Left lung (tissue), 14 donors: ENCODE measurements around the gene ASMT. TPM values are rescaled to one million over a fixed set of nuclear protein-coding genes. Genes with fewer than 3 reads are reported as not detected.
A peak's percentile ranks its signal among the peaks of the same experiment; 100 is the strongest.
"Not testable (repeated sequence)": the region's sequence is repeated elsewhere in the genome, so short reads cannot be mapped to it uniquely, and the experiment has no call there.

Experiments
- ATAC-seq: fragments of 200-7000 bp; cut with Tn5 transposase; one replicate; pipeline ENCODE4 v1.9.1; 2020; ENCODE audit warnings: moderate library complexity
- DNase-seq, 4 donors: peaks; one replicate each; pipeline ENCODE4 v3.0.0-alpha.2; 2013 to 2020
- H3K27ac ChIP-seq, 2 donors: fragments of 200-600 bp; sonication (generic) in 1 of 2; one replicate each; pipeline versions ENCODE4 v1.5.0 to v1.8.0; 2020 to 2021
- H3K27me3 ChIP-seq, 2 donors: fragments of 200-600 bp; sonication (generic) in 1 of 2; one replicate each; pipeline versions ENCODE4 v1.5.0 to v1.8.0; 2020 to 2021
- H3K36me3 ChIP-seq, 2 donors: fragments of 200-600 bp; sonication (generic) in 1 of 2; one replicate each; pipeline versions ENCODE4 v1.5.0 to v1.8.0; 2020 to 2021
- H3K4me1 ChIP-seq, 2 donors: fragments of 200-600 bp; one replicate each; pipeline ENCODE4 v1.8.0; 2021
- H3K4me3 ChIP-seq, 2 donors: fragments of 200-600 bp; sonication (generic) in 1 of 2; one replicate each; pipeline versions ENCODE4 v1.5.0 to v1.8.0; 2020 to 2021; ENCODE audit warnings: mild to moderate bottlenecking in 1 of 2
- H3K9me3 ChIP-seq, 2 donors: fragments of 200-600 bp; sonication (generic) in 1 of 2; one replicate each; pipeline versions ENCODE4 v1.5.0 to v1.8.0; 2020 to 2021
- intact Hi-C, 2 donors: fragments of 100-400 bp; cut with DNase I; formaldehyde crosslinking; loops; one replicate each; pipeline versions ENCODE4 v1.11.2 to v1.14.2; 2022
- long read RNA-seq, 12 donors: library from polyadenylated mRNA in 2 of 12; unstranded in 2 of 12; transcript quantifications; one replicate each; pipeline ENCODE4 v2.0.0 and lab custom pipeline, GENCODE V29; 2019 to 2026
- polyA plus RNA-seq, 6 donors: library from polyadenylated mRNA; unstranded; fragments of 120-200 nt; gene quantifications; one replicate each; pipeline ENCODE4 v1.2.1, GENCODE V29; 2013; ENCODE audit not compliant: insufficient read length in 6 of 6
- total RNA-seq, 2 donors: library from RNA; stranded (reverse); fragmentation: NEBNext Ultra II Directional; extraction: Animal tissue kit (Norgen Biotek cat#: 25700); gene quantifications; one replicate each; pipeline ENCODE4 v1.2.1, GENCODE V29; 2021
- TF ChIP-seq, protein P1 (sequence below), 2 donors: fragments of 200-600 bp; sonication (generic) in 1 of 2; IDR thresholded peaks; one replicate each; pipeline versions ENCODE4 v1.5.0 to v1.8.0; 2021; ENCODE audit warnings: antibody characterized with exemption in 2 of 2
- donor health status: DM: no; HTN: yes; CAD: no.
- donor health status: DM: no; HTN: no; CAD: no.

Gene ASMT
- total RNA-seq (not detected), polyA plus RNA-seq (under 1 TPM; 0.13 to 0.61 (median 0.38) TPM)
- long read RNA-seq, donor 1: 0 reads
- long read RNA-seq, donor 2: 0 reads
- long read RNA-seq, donor 3: 0 reads
- long read RNA-seq, donor 4: 0 reads
- long read RNA-seq, donor 5: 0 reads
- long read RNA-seq, donor 6: 0 reads
- long read RNA-seq, donor 7: 0 reads
- long read RNA-seq, donor 8: 0 reads
- long read RNA-seq, donor 9: 0 reads
- long read RNA-seq, donor 10: 0 reads
- long read RNA-seq, donor 11: 0 reads
- long read RNA-seq, donor 12: 0 reads

- ATAC-seq (no peak), DNase-seq (peak in 1 of 4 donors; percentile 64)
- no peaks in the 10 kb centered on the region for H3K36me3 ChIP-seq
- TF ChIP-seq, protein P1, sequence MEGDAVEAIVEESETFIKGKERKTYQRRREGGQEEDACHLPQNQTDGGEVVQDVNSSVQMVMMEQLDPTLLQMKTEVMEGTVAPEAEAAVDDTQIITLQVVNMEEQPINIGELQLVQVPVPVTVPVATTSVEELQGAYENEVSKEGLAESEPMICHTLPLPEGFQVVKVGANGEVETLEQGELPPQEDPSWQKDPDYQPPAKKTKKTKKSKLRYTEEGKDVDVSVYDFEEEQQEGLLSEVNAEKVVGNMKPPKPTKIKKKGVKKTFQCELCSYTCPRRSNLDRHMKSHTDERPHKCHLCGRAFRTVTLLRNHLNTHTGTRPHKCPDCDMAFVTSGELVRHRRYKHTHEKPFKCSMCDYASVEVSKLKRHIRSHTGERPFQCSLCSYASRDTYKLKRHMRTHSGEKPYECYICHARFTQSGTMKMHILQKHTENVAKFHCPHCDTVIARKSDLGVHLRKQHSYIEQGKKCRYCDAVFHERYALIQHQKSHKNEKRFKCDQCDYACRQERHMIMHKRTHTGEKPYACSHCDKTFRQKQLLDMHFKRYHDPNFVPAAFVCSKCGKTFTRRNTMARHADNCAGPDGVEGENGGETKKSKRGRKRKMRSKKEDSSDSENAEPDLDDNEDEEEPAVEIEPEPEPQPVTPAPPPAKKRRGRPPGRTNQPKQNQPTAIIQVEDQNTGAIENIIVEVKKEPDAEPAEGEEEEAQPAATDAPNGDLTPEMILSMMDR (IDR thresholded peaks at IDR 0.05): no peak
- H3K4me1 ChIP-seq: no peaks in the 10 kb centered on the region
- H3K27ac ChIP-seq: no peak within 1 kb of the TSS
- H3K4me3 ChIP-seq: no peak within 1 kb of the TSS
- no peaks in the 10 kb centered on the region for H3K9me3 ChIP-seq
- intact Hi-C loops: no loop called here
- no peaks in the 10 kb centered on the region for H3K27me3 ChIP-seq
Observed at GRCh38 chrX:1614927-1615326, at the start of gene ASMT. ASMT (plus strand) TSS chrX:1615059; CDS start chrX:1615200, 141 bp downstream.

GRCh38 chrX:1574181-1574580, 40.7 kb upstream of the ASMT start:
- intact Hi-C loops: loop anchor here in 1 of 2 donors (10.0 kb wide), 1 partner anchor 119 kb away; the partner anchor contains the start of gene ASMTL
- not testable (repeated sequence) for DNase-seq, H3K27ac ChIP-seq, H3K4me3 ChIP-seq, ATAC-seq, H3K9me3 ChIP-seq, H3K36me3 ChIP-seq, H3K27me3 ChIP-seq, H3K4me1 ChIP-seq

- no peaks in the 10 kb centered on the region for H3K27me3 ChIP-seq
- H3K9me3 ChIP-seq: no peaks in the 10 kb centered on the region
- ATAC-seq (no peak), DNase-seq (no peak)
- no peaks in the 10 kb centered on the region for H3K4me1 ChIP-seq
- no peaks in the 10 kb centered on the region for H3K36me3 ChIP-seq
- H3K27ac ChIP-seq: no peak overlapping the region
- TF ChIP-seq, protein P1 (IDR thresholded peaks at IDR 0.05): no peak
- no peak overlapping the region for H3K4me3 ChIP-seq
- intact Hi-C loops: loop anchor here in 1 of 2 donors (10.0 kb wide), 1 partner anchor 122 kb away; the partner anchor contains the start of gene ASMTL
Observed at GRCh38 chrX:1576201-1576992, 38.5 kb upstream of the ASMT start.

DNA sequence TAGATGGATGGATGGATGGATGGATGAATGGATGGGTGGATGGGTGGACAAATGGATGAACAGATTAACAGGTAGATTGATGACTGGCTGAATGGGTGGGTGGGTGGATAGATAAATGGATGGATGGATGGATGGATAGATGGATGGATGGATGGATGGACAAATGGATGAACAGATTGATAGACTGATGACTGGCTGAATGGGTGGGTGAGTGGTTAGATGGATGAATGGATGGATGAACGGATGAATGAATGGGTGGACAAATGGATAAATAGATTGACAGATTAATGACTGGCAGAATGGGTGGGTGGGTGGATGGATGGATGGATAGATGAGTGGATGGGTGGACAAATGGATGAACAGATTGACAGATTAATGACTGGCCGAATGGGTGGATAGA, 37.0 kb upstream of the ASMT start:
- DNase-seq (no peak), ATAC-seq (no peak)
- intact Hi-C loops: loop anchor here in 1 of 2 donors (10.0 kb wide), 1 partner anchor 123 kb away; the partner anchor contains the start of gene ASMTL
- Histone ChIP-seq H3K27ac (no peak overlapping the region), H3K36me3 (no peaks in the 10 kb centered on the region), H3K4me3 (no peak overlapping the region), H3K4me1 (no peaks in the 10 kb centered on the region), H3K27me3 (no peaks in the 10 kb centered on the region), H3K9me3 (no peaks in the 10 kb centered on the region)
- TF ChIP-seq, protein P1 (IDR thresholded peaks at IDR 0.05): no peak

GRCh38 chrX:1578511-1579173, 36.2 kb upstream of the ASMT start:
- H3K36me3 ChIP-seq: no peaks in the 10 kb centered on the region
- no peak overlapping the region for H3K27ac ChIP-seq
- ATAC-seq (no peak), DNase-seq (no peak)
- TF ChIP-seq, protein P1 (IDR thresholded peaks at IDR 0.05): no peak
- intact Hi-C loops: loop anchor here in 1 of 2 donors (10.0 kb wide), 1 partner anchor 124 kb away; the partner anchor contains the start of gene ASMTL
- H3K9me3 ChIP-seq: no peaks in the 10 kb centered on the region
- no peak overlapping the region for H3K4me3 ChIP-seq
- H3K27me3 ChIP-seq: no peaks in the 10 kb centered on the region
- no peaks in the 10 kb centered on the region for H3K4me1 ChIP-seq
